Karpas-422 (cell line): ENCODE results near the gene SLC26A1. TPM values are rescaled to one million over a fixed set of nuclear protein-coding genes. Genes with fewer than 3 reads are reported as not detected.
"Not testable (repeated sequence)": the region's sequence is repeated elsewhere in the genome, so short reads cannot be mapped to it uniquely, and the experiment has no call there.

Experiments
- DNase-seq: peaks from one replicate; pipeline ENCODE4 v3.0.0-alpha.2; 2015
- H2AFZ ChIP-seq: fragments of 200-600 bp; sonication (generic); 2 replicates; pipeline ENCODE4 v1.6.1; 2014; ENCODE audit warnings: antibody characterized with exemption, low read length, mixed read lengths
- H3K27ac ChIP-seq: fragments of 200-600 bp; sonication (generic); 2 replicates; pipeline ENCODE4 v1.5.1; 2014; ENCODE audit warnings: mild to moderate bottlenecking, low read length, moderate library complexity
- H3K27me3 ChIP-seq: fragments of 200-600 bp; sonication (generic); 2 replicates; pipeline ENCODE4 v1.6.1; 2014; ENCODE audit warnings: low read length, mixed read lengths
- H3K36me3 ChIP-seq: fragments of 200-600 bp; sonication (generic); 2 replicates; pipeline ENCODE4 v1.6.1; 2014; ENCODE audit warnings: low read length, mixed read lengths; ENCODE audit not compliant: insufficient read depth
- H3K4me1 ChIP-seq: fragments of 200-600 bp; sonication (generic); 2 replicates; pipeline ENCODE4 v1.6.1; 2014; ENCODE audit warnings: mild to moderate bottlenecking, low read length, mixed read lengths
- H3K4me2 ChIP-seq: fragments of 200-600 bp; sonication (generic); 2 replicates; pipeline ENCODE4 v1.6.1; 2014; ENCODE audit warnings: low read length, low read depth, mild to moderate bottlenecking; ENCODE audit not compliant: poor library complexity, severe bottlenecking
- H3K4me3 ChIP-seq: fragments of 200-600 bp; sonication (generic); 2 replicates; pipeline ENCODE4 v1.5.1; 2014; ENCODE audit warnings: mild to moderate bottlenecking, antibody characterized with exemption, low read length, mixed read lengths
- H3K79me2 ChIP-seq: fragments of 200-600 bp; sonication (generic); 2 replicates; pipeline ENCODE4 v1.6.1; 2014; ENCODE audit warnings: mild to moderate bottlenecking, low read length, mixed read lengths
- H3K9ac ChIP-seq: fragments of 200-600 bp; sonication (generic); 2 replicates; pipeline ENCODE4 v1.6.0; 2014; ENCODE audit warnings: low read length
- H3K9me2 ChIP-seq: fragments of 200-600 bp; sonication (generic), shearing (Covaris generic); replicated peaks from 2 replicates; pipeline ENCODE4 v1.6.0; 2014; ENCODE audit warnings: mild to moderate bottlenecking, low read length, moderate library complexity; ENCODE audit not compliant: insufficient read depth
- H3K9me3 ChIP-seq: fragments of 300-700, 200-600 bp; sonication (generic); 2 replicates; pipeline ENCODE4 v1.6.1; 2014; ENCODE audit warnings: low read length, mixed read lengths
- H4K20me1 ChIP-seq: fragments of 200-600 bp; sonication (generic); 2 replicates; pipeline ENCODE4 v1.6.1; 2014; ENCODE audit warnings: mild to moderate bottlenecking, antibody characterized with exemption, low read length, low read depth; ENCODE audit not compliant: insufficient read depth
- total RNA-seq: library from RNA; depleted of rRNA; stranded (reverse); fragments of >200 nt; shearing (Covaris generic); gene quantifications from 2 replicates; pipeline ENCODE4 v1.2.3, GENCODE V29; 2014; ENCODE audit warnings: low replicate concordance

Gene SLC26A1
- total RNA-seq, 1 experiment from 2014 or later: not detected

DNA sequence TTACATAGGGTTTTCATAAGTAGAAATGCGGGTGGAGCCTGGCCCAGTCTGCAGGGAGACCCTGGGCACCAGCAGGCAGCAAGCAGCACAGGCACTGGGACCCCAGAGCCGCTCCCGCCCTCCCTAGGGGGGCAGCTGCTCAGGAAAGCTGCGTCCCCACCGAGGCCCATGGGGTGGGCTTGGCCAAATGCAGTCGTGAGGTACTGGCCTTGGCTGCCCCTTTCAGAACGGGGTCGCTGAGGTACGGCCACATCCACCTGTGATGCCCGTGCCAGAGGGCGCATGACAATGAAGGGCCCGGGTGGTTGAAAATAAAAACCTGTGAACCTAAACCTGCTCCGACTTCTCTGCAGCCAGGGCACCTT, 44.3 kb downstream of the SLC26A1 start:
- H3K4me1 ChIP-seq: no peaks in the 10 kb centered on the region
- peaks cover 5% of the 10 kb centered on the region; the same call in 1 of the 2 replicates for H4K20me1 ChIP-seq
- no peaks in the 10 kb centered on the region for H3K9me3 ChIP-seq
- no peak overlapping the region for H3K27ac ChIP-seq
- H3K9ac ChIP-seq: no peak overlapping the region
- H3K36me3 ChIP-seq: no peaks in the 10 kb centered on the region
- H3K4me3 ChIP-seq: no peak overlapping the region
- no peaks in the 10 kb centered on the region for H3K79me2 ChIP-seq
- no peak for DNase-seq
- H3K4me2 ChIP-seq: no peak overlapping the region
- H3K9me2 ChIP-seq: no peaks in the 10 kb centered on the region
- H2AFZ ChIP-seq: no peak overlapping the region
- H3K27me3 ChIP-seq: no peaks in the 10 kb centered on the region

- Histone ChIP-seq H3K4me3 (no peak overlapping the region), H3K9me3 (no peaks in the 10 kb centered on the region), H3K4me1 (no peaks in the 10 kb centered on the region), H3K36me3 (no peaks in the 10 kb centered on the region), H4K20me1 (peaks cover 5% of the 10 kb centered on the region; the same call in 1 of the 2 replicates), H3K79me2 (no peaks in the 10 kb centered on the region), H3K9me2 (no peaks in the 10 kb centered on the region), H3K27ac (no peak overlapping the region), H3K9ac (no peak overlapping the region), H2AFZ (no peak overlapping the region), H3K4me2 (no peak overlapping the region), H3K27me3 (no peaks in the 10 kb centered on the region)
- DNase-seq: no peak
Measured at GRCh38 chr4:948101-948935, 44.9 kb downstream of the SLC26A1 start.

- Histone ChIP-seq H3K36me3 (no peaks in the 10 kb centered on the region), H3K9me2 (no peaks in the 10 kb centered on the region), H4K20me1 (peaks cover 5% of the 10 kb centered on the region; the same call in 1 of the 2 replicates), H3K4me1 (no peaks in the 10 kb centered on the region), H3K4me3 (no peak overlapping the region), H3K9ac (no peak overlapping the region), H3K79me2 (no peaks in the 10 kb centered on the region), H3K27ac (no peak overlapping the region), H3K4me2 (no peak overlapping the region), H3K27me3 (no peaks in the 10 kb centered on the region), H2AFZ (no peak overlapping the region), H3K9me3 (no peaks in the 10 kb centered on the region)
- DNase-seq: no peak
Measured at GRCh38 chr4:947491-947971, 45.7 kb downstream of the SLC26A1 start.

DNA sequence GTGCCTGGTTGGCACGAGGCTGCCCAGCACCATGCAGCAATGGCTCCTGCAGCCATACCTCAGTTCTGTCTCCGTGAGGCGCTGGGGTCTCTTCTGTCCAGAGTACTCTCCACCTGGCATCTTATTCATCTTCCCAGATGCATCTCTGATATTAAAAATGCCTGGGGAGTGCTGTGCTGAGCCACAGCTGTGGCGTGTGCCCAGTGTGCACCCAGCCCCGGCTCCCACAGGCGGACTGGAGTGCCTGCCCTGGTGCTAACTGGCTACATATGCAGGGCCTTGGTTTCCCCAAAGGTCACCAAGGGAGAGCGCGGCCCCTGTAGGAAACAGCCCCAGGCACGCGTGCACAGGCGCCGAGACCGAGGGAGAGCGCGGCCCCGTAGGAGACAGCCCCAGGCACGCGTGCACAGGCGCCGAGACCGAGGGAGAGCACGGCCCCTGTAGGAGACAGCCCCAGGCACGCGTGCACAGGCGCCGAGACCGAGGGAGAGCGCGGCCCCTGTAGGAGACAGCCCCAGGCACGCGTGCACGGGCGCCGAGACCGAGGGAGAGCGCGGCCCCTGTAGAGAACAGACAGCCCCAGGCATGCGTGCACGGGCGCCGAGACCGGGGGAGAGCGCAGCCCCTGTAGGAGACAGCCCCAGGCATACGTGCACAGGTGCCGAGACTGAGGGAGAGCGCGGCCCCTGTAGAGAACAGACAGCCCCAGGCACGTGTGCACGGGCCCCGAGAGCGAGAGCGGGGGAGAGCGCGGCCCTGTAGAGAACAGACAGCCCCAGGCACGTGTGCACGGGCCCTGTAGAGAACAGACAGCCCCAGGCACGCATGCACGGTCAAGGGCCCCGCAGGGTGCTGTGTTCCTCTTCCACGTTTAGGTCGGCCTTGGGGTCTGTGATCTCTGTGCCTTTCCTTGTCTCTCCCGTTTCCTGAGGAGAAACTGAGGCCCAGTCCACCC, 46.4 kb downstream of the SLC26A1 start:
- H3K4me3 ChIP-seq: no peak overlapping the region
- H3K4me1 ChIP-seq: no peaks in the 10 kb centered on the region
- no peak overlapping the region for H3K9ac ChIP-seq
- H3K27ac ChIP-seq: no peak overlapping the region
- H3K9me2 ChIP-seq: no peaks in the 10 kb centered on the region
- no peaks in the 10 kb centered on the region for H3K79me2 ChIP-seq
- H2AFZ ChIP-seq: no peak overlapping the region
- no peaks in the 10 kb centered on the region for H3K36me3 ChIP-seq
- no peaks in the 10 kb centered on the region for H3K9me3 ChIP-seq
- no peaks in the 10 kb centered on the region for H3K27me3 ChIP-seq
- DNase-seq: no peak
- no peak overlapping the region for H3K4me2 ChIP-seq
- peaks cover 5% of the 10 kb centered on the region; the same call in 1 of the 2 replicates for H4K20me1 ChIP-seq

- Histone ChIP-seq H4K20me1 (peaks cover 5% of the 10 kb centered on the region; the same call in 1 of the 2 replicates), H3K4me3 (no peak overlapping the region), H3K27ac (no peak overlapping the region), H3K79me2 (no peaks in the 10 kb centered on the region), H3K9ac (no peak overlapping the region), H3K4me2 (no peak overlapping the region), H3K9me3 (no peaks in the 10 kb centered on the region), H3K27me3 (no peaks in the 10 kb centered on the region), H3K4me1 (no peaks in the 10 kb centered on the region), H3K9me2 (no peaks in the 10 kb centered on the region), H3K36me3 (no peaks in the 10 kb centered on the region), H2AFZ (no peak overlapping the region)
- no peak for DNase-seq
Measured at GRCh38 chr4:946103-946450, 47.1 kb downstream of the SLC26A1 start.

DNA sequence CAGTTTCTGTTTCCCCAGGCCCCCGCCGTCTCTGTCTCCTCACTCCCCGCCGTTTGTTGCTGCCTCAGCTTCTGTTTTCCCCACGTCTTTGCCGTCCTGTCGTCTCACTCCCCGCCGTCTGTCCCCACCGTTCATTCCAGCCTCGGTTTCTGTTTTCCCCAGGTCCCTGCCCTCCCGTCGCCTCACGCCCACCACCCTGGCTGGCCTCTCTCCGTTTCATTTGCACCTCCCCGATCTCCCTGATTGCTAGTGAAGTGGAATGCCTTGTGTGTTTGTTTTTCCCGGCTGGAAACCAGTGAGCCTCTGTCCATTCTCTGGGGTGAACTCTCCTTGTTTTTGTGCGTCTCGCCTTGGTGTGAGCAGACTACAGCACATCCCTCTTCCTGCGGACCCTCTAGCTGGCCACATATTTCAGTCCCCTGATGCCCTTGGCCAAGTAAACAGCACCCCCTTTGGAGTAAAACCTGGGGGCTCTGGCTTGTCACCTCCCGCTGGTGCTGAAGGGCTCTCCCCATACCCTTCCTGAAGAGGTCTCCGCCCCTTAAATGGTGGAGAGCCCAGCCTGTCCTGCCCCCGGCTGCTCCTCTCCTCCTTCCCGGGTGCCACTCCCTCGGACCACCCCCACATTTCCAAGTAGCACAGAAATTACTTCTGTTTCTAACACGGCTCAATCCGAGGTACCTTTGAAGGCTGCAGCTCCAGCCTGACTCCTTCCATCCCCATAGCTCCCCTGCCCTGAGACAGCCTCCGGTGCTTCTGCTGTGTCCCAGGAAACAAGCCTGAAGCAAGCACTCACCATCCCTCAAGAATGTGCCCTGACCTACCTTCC, 47.7 kb downstream of the SLC26A1 start:
- Histone ChIP-seq H3K9me2 (no peaks in the 10 kb centered on the region), H4K20me1 (peaks cover 5% of the 10 kb centered on the region; the same call in 1 of the 2 replicates), H3K27me3 (no peaks in the 10 kb centered on the region), H3K36me3 (no peaks in the 10 kb centered on the region), H3K4me2 (no peak overlapping the region), H2AFZ (no peak overlapping the region), H3K4me3 (no peak overlapping the region), H3K9me3 (no peaks in the 10 kb centered on the region), H3K79me2 (no peaks in the 10 kb centered on the region), H3K9ac (no peak overlapping the region), H3K4me1 (peaks cover under 1% of the 10 kb centered on the region), H3K27ac (no peak overlapping the region)
- DNase-seq: no peak

- H3K79me2 ChIP-seq, H3K9me2 ChIP-seq, H3K27ac ChIP-seq, H3K36me3 ChIP-seq, DNase-seq, H2AFZ ChIP-seq, H3K9me3 ChIP-seq, H4K20me1 ChIP-seq, H3K27me3 ChIP-seq, H3K4me2 ChIP-seq, H3K9ac ChIP-seq, H3K4me3 ChIP-seq: not testable (repeated sequence)
- peaks cover 28% of the 10 kb centered on the region for H3K4me1 ChIP-seq
Measured at GRCh38 chr4:939508-939907, 53.7 kb downstream of the SLC26A1 start.
